ENCODE data around the gene IFI27L1.

IFI27L1 gene

DNA sequence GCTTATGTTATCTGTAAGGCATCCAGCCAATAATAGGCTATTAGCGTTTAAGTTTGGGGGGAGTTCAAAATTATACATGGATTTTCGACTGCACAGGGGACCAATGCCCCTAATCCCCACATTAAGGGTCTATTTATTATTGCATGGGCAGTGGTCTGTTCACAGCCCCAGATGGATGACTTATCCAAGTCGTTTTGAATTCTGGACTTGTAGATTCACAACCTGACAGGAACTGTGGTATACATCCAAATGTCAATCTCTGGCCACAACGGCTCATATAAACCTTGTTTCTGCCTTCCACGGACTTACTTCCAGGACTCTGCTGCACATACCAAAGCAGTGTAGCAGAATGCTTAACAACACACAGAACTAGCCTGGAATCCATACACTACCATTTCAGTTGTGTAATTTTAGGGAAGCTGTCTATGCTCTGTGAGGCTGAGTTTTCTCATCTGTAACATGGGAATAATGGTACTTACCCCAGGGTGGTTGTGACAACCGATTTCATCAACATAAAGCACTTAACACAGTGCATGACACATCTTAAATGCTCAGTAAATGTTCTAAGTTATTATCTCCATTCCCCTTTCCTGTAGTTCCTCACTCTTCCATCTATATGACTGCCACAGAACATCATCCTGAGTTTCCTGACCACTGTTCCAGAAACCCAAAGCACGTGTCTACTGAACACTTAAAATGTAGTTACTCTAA, 3.8 kb upstream of the IFI27L1 start:
- TF ChIP-seq, protein P1, sequence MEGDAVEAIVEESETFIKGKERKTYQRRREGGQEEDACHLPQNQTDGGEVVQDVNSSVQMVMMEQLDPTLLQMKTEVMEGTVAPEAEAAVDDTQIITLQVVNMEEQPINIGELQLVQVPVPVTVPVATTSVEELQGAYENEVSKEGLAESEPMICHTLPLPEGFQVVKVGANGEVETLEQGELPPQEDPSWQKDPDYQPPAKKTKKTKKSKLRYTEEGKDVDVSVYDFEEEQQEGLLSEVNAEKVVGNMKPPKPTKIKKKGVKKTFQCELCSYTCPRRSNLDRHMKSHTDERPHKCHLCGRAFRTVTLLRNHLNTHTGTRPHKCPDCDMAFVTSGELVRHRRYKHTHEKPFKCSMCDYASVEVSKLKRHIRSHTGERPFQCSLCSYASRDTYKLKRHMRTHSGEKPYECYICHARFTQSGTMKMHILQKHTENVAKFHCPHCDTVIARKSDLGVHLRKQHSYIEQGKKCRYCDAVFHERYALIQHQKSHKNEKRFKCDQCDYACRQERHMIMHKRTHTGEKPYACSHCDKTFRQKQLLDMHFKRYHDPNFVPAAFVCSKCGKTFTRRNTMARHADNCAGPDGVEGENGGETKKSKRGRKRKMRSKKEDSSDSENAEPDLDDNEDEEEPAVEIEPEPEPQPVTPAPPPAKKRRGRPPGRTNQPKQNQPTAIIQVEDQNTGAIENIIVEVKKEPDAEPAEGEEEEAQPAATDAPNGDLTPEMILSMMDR (IDR thresholded peaks at IDR 0.05) = no peak
- peaks cover 0 to 11% (median 4%) of the 10 kb centered on the region in 3 donors for H3K9me3 ChIP-seq
- DNase-seq = no peak
- no peak overlapping the region for H3K27ac ChIP-seq
- peaks cover 0 to 49% (median 31%) of the 10 kb centered on the region in 4 donors for H3K4me1 ChIP-seq
- no peaks in the 10 kb centered on the region for H3K27me3 ChIP-seq
- intact Hi-C loops (cut with DNase I; ENCODE audit: low total_unique reads) = no loop called here
- peak overlapping the region; percentile 83 to 92 for H3K4me3 ChIP-seq
- peaks cover 19 to 44% (median 30%) of the 10 kb centered on the region in 3 donors for H3K36me3 ChIP-seq

DNA sequence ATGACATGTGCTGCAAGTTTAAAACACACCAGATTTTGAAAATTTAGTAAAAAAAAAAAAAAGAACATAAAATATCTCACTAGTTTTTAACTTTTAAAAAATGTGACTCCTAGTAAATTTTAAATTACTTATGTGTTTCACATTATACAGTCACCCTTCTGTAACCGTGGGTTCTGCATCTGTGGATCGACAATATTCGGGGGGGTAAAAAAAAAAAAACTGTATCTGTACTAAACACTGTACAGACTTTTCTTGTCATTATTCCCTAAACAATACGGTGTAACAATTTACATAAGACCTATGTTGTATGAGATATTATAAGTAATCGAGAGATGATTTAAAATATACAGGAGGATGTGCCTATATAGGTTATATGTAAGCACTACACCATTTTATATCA, 3.3 kb upstream of the IFI27L1 start:
- H3K36me3 ChIP-seq = peaks cover 19 to 44% (median 30%) of the 10 kb centered on the region in 3 donors
- H3K27me3 ChIP-seq = no peaks in the 10 kb centered on the region
- TF ChIP-seq, protein P1 (IDR thresholded peaks at IDR 0.05) = no peak
- no peak overlapping the region for H3K27ac ChIP-seq
- peak overlapping the region; percentile 83 to 92 for H3K4me3 ChIP-seq
- peaks cover 0 to 49% (median 31%) of the 10 kb centered on the region in 4 donors for H3K4me1 ChIP-seq
- intact Hi-C loops (cut with DNase I; ENCODE audit: low total_unique reads) = no loop called here
- peaks cover 0 to 11% (median 4%) of the 10 kb centered on the region in 3 donors for H3K9me3 ChIP-seq
- DNase-seq = no peak

DNA sequence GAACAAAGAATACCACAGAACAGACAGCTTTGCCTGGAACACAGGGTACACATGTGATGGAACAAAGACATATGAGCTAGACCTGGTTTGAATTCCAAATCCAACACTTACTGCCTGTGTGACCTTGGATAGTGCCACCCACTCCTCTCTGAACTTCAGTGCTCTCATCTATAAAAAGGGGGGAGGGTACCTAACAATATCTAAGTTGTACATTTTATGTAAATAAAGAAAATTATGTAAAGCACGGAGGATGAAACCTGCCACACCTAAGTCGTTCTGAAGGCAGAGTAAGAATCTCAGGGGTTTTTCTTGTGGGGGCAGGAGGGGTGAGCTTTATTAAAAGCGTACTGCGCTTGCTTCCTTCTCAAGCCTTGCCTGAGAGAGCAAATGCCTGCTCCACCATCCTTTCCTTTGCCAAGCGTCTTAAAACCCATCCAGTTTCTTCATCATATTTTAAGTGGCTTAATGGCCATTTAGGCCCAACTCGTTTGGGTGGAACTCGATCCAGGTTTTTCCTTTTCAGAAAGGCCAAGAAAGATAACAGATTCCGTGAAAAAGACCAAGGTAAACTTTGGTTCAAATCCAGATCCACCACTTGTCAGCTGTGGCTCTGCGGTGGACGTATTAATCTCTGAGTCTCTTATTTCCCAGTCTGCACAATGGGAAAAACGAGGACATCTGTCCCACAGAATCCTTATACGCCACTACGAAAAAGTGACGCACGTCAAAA, 1.1 kb upstream of the IFI27L1 start:
- Histone ChIP-seq H3K27ac (peak overlapping the region; percentile 93 to 98), H3K4me3 (peak overlapping the region; percentile 83 to 92), H3K27me3 (no peaks in the 10 kb centered on the region), H3K9me3 (no peaks in the 10 kb centered on the region), H3K4me1 (peaks cover 0 to 46% (median 31%) of the 10 kb centered on the region in 4 donors), H3K36me3 (peaks cover 19 to 37% (median 22%) of the 10 kb centered on the region in 3 donors)
- TF ChIP-seq, protein P1 (IDR thresholded peaks at IDR 0.05) = no peak
- intact Hi-C loops (cut with DNase I; ENCODE audit: low total_unique reads) = no loop called here
- no peak for DNase-seq

DNA sequence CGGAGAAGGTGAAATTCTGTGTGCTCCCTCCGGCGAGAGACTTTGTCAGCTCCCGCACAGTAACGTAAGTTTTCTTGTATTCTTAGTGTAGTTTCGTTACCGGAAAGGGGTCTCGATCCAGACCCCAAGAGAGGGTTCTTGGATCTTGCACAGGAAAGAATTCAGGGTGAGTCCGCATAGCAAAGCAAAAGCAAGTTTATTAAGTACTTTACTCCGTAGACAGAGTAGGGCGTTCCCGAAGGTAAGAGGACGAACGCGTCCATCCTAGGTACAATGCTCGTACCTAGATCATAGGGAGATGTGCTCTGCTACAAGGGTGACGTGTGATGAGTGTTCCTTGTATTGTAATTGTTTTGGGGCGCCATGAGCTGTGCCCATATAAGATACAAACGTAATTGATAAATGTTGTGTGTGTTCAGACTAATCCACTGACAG, 293 bp downstream of the IFI27L1 start:
- TF ChIP-seq, protein P1 (IDR thresholded peaks at IDR 0.05) = no peak
- intact Hi-C loops (cut with DNase I; ENCODE audit: low total_unique reads) = no loop called here
- Histone ChIP-seq H3K4me1 (peaks cover 0 to 38% (median 26%) of the 10 kb centered on the region in 4 donors), H3K27me3 (no peaks in the 10 kb centered on the region), H3K9me3 (no peaks in the 10 kb centered on the region), H3K27ac (peak overlapping the region; percentile 93 to 98), H3K36me3 (peaks cover 13 to 24% (median 19%) of the 10 kb centered on the region in 3 donors), H3K4me3 (peak overlapping the region; percentile 83 to 92)
- DNase-seq = no peak

DNA sequence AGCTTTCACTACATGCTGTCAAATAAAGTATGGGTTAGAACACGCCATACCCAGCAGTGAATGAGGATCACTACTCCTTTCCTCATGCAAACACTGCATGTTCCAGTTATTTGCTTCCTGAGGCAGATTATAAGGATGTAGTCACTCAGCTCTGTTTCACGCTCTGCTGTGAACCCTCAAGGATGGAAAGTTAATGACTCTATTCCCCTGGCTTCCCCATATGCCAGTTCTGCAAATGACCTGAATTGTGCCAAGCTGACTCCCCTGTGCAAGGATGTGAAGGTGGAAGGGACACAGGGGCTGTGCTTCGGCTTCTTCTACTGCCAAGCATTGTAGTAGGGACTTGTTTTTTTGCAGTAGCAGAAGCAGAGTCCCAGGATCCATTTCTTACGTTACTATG, 6.8 kb downstream of the IFI27L1 start:
- TF ChIP-seq, protein P1 (IDR thresholded peaks at IDR 0.05) = no peak
- Histone ChIP-seq H3K27ac (no peak overlapping the region), H3K27me3 (no peaks in the 10 kb centered on the region), H3K36me3 (no peaks in the 10 kb centered on the region), H3K4me3 (no peak overlapping the region), H3K9me3 (no peaks in the 10 kb centered on the region), H3K4me1 (no peaks in the 10 kb centered on the region)
- no peak for DNase-seq
- intact Hi-C loops (cut with DNase I; ENCODE audit: low total_unique reads) = no loop called here

Data from tibial artery (tissue), 4 donors.